Muscle layer of colon (tissue), 2 donors: ENCODE measurements around the gene HHIP.

Experiments
- H3K27ac ChIP-seq: one replicate; pipeline ENCODE4 v1.7.0; 2013; ENCODE audit warnings: low read depth, mild to moderate bottlenecking, low read length, moderate library complexity
- H3K27me3 ChIP-seq, 2 donors: one replicate each; pipeline ENCODE4 v1.7.0; 2013; ENCODE audit warnings: low read length in 2 of 2, mild to moderate bottlenecking in 2 of 2; ENCODE audit not compliant: insufficient read depth in 2 of 2, control insufficient read depth in 1 of 2
- H3K36me3 ChIP-seq: one replicate; pipeline ENCODE4 v1.7.0; 2013; ENCODE audit warnings: mild to moderate bottlenecking, low read length; ENCODE audit not compliant: insufficient read depth
- H3K4me1 ChIP-seq: one replicate; pipeline ENCODE4 v1.7.0; 2013; ENCODE audit warnings: mild to moderate bottlenecking, low read length; ENCODE audit not compliant: insufficient read depth
- H3K4me3 ChIP-seq, 2 donors: one replicate each; pipeline ENCODE4 v1.7.0; 2013; ENCODE audit warnings: low read length in 2 of 2, low read depth in 1 of 2, mild to moderate bottlenecking in 1 of 2, moderate library complexity in 1 of 2
- H3K9ac ChIP-seq: one replicate; pipeline ENCODE4 v1.7.0; 2013; ENCODE audit warnings: low read length
- H3K9me3 ChIP-seq: one replicate; pipeline ENCODE4 v1.7.0; 2013; ENCODE audit warnings: mild to moderate bottlenecking, low read length
- donor health status: abdominal sarcoma.
- donor health status: Adenocarcinoma of cecum.

The HHIP gene

DNA sequence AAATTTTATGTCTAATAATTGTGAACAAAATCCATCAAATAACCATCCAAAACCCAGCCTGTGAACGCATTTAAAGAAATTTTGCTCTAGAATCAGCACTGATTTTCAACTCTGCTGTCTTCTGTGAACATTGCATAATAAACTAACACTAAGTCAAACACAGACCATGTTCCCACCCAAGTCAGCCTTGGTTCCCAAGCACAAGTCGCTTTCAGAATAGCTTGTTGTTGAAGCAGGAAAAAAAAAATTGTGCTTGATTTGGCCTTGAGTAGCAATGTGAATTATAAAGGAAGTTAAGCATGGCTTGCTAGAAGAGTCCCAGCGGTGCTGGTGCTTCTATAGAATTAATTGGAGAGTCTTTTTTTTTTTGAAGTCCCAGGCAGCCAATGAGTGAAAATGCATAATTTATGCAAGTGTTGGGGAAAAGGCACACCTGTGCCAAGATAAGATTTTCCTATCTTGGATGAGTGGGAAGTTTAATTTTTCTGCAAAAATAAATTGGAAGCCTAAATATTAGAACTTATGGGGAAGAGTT is 42.1 kb downstream of the HHIP start:
- Histone ChIP-seq H3K9ac (no peak overlapping the region), H3K36me3 (no peaks in the 10 kb centered on the region), H3K9me3 (no peaks in the 10 kb centered on the region)

DNA sequence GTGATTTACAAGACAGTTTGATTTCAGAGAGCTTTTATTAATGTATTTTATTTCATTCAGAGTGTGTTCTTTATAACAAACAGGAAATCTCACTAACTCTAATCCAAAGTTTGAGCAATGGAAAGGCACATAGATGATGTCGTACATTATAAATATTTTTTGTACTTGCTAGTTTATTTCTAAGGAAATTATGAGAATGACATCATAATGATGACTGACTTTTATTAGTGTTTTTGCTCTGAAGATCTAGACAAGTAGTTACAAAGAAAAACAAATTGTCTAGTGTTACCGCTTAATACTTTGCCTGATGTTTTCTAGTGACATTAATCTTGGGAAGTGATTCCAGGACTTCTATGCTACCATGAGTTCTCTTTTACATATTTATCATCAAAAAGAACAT is 43.2 kb downstream of the HHIP start:
- Histone ChIP-seq H3K9ac (no peak overlapping the region), H3K27ac (no peak overlapping the region), H3K4me3 (no peak overlapping the region), H3K36me3 (no peaks in the 10 kb centered on the region), H3K4me1 (no peaks in the 10 kb centered on the region), H3K27me3 (no peaks in the 10 kb centered on the region), H3K9me3 (no peaks in the 10 kb centered on the region)

More for the DNA sequence above, 42.1 kb downstream of the HHIP start:
- no peak overlapping the region for H3K4me3 ChIP-seq
- H3K27me3 ChIP-seq = no peaks in the 10 kb centered on the region
- H3K27ac ChIP-seq = no peak overlapping the region
- no peaks in the 10 kb centered on the region for H3K4me1 ChIP-seq

DNA sequence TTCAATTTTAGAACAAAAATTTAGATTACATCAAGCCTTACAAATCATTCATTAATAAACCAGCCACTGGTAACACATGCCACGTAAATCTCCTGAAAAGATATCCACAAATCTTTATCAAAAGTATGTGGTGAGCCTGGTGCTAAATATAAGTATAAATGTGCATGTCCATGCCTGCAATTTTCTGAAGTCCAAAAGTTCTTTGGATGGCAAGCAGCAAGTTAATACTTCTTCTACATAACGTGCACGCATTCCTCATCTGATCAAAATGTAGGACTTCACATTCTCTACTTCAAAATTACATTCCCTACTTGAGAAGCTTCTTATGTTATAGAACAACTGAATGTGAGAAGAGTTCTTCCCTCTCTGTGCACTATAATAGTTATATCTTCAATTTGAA is 49.8 kb downstream of the HHIP start:
- Histone ChIP-seq H3K4me1 (no peaks in the 10 kb centered on the region), H3K36me3 (no peaks in the 10 kb centered on the region), H3K27me3 (no peaks in the 10 kb centered on the region), H3K4me3 (no peak overlapping the region), H3K9me3 (no peaks in the 10 kb centered on the region), H3K9ac (no peak overlapping the region), H3K27ac (no peak overlapping the region)

DNA sequence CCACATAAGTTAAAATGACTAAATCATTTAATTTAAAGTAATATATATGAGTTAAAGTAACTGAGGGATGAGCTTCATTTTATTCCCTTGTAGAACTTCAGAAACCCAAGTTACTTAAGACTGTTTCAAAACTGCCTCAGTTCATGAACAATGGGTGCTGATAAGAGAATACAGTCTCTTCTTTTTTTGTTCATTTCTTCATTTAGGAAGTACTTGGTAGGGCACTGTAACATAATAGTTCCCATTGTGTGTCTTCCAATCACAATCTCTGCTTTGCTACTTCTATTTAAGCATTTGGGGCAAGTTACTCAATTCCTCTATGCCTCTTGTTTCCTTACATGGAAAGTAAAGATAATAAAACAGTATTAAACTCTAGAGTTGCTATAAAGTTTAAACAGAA is 50.4 kb downstream of the HHIP start:
- Histone ChIP-seq H3K9me3 (no peaks in the 10 kb centered on the region), H3K4me1 (no peaks in the 10 kb centered on the region), H3K4me3 (no peak overlapping the region), H3K27ac (no peak overlapping the region), H3K36me3 (no peaks in the 10 kb centered on the region), H3K27me3 (no peaks in the 10 kb centered on the region), H3K9ac (no peak overlapping the region)

DNA sequence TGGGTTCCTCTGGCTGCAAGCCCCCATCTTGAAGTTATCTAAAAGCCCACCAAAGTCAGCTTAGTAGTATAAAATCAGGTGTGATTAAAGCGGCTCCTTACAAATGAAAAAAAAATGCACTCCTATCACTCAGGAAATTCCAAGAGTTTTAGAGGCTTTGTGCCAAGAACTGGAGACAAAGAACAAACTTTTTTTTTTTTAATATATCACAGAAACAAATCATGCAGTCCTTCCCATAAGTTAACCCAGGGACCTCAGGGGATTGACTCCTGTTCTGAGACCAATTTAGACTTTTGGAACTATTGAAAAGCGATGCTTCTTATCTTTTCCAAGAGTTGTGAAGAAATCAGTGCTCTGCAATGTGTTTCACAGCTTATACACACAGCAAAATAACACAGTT is 53.6 kb downstream of the HHIP start:
- H3K27ac ChIP-seq = no peak overlapping the region
- no peaks in the 10 kb centered on the region for H3K27me3 ChIP-seq
- H3K9me3 ChIP-seq = no peaks in the 10 kb centered on the region
- no peaks in the 10 kb centered on the region for H3K4me1 ChIP-seq
- no peaks in the 10 kb centered on the region for H3K36me3 ChIP-seq
- no peak overlapping the region for H3K4me3 ChIP-seq
- no peak overlapping the region for H3K9ac ChIP-seq

DNA sequence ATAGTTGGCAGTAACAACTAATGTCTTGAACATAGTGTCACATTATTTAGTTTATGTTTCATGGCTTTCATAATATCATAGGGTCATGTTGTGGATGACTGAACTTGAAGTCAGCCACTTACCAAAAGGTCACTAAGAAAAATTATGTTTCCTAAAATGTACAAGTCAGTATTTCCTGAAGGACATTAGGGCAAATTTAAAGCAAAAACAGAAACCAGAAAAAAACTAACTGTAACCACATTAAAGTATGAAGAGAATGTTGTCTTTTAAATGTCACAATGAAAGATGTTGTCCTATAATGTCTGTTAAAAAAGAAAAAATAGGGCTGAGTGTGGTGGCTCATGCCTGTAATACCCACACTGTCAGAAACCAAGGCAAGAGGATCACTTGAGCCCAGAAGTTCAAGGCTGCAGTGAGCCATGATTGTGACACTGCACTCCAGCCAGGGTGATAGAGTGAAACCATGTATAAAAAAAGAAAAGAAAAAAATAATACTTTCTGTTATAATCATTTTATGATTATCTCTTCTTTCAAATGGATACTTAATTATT is 55.8 kb downstream of the HHIP start:
- Histone ChIP-seq H3K9ac (no peak overlapping the region), H3K36me3 (no peaks in the 10 kb centered on the region), H3K4me1 (no peaks in the 10 kb centered on the region), H3K9me3 (no peaks in the 10 kb centered on the region), H3K27ac (no peak overlapping the region), H3K4me3 (no peak overlapping the region), H3K27me3 (no peaks in the 10 kb centered on the region)

DNA sequence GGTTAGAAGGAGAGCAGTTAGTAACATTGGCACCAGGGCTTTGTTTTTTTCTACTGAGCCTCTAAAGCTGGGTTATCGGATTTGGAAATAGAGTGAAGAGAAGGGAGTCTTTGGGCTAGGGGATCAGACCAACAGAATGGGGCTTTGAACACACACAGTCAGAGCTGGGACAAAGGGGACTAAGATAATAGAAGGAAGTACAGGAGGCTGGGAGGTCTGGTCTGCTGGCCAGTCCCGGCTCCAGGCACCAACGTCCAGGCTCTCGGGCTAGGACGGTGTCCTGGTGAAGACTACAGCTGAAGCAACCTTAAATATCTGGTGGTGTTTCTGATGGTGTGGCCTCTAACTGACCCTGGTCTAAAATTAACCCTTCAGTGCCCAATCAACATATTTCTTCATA is 57.5 kb downstream of the HHIP start:
- H3K9me3 ChIP-seq = no peaks in the 10 kb centered on the region
- H3K9ac ChIP-seq = no peak overlapping the region
- H3K4me3 ChIP-seq = no peak overlapping the region
- H3K4me1 ChIP-seq = no peaks in the 10 kb centered on the region
- no peaks in the 10 kb centered on the region for H3K27me3 ChIP-seq
- H3K27ac ChIP-seq = no peak overlapping the region
- H3K36me3 ChIP-seq = no peaks in the 10 kb centered on the region

DNA sequence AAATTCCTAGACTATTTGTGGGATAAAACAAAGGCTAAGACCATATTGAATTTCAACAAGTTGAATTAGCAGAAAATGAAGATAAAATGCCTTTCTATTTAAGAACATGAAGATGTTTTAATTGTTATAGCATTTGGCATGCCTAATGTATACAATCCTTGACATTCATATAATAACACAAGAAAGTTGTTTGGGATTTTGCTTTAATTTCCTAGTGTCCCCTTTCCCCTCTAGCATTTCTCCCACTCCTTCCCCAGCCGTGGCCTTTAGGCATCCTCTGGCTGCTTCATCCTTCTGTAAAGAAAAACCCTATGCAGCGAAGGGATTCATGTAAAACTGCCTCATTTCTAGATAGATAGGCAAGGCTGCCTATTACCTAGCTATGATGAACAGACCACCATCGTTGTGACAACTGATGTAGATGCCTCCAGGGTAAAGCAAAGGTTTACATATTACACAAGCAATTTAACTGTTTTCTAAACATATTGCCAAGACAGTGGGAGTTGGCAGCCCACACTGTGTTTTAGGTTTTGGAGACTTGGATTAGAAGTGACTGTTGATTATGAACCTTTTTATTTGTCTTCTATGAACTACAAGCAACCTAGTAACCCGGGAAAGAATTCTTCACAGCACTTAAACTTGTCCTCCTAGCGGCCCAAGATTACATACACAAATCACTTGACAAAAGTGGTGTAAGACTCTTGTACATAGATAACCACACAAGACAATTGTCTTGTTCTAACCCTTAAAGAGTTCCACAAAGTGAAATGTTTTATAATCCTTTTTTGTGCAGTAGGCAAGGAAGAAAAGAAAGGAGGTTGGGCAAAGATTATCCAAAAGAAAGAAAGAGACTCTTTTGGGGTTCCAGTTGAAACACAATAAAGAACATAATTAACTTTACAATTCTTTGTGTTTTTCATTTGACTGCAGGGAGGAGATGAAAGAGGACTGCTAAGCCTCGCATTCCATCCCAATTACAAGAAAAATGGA is 59.9 kb downstream of the HHIP start:
- Histone ChIP-seq H3K27ac (no peak overlapping the region), H3K36me3 (no peaks in the 10 kb centered on the region), H3K9me3 (no peaks in the 10 kb centered on the region), H3K9ac (no peak overlapping the region), H3K27me3 (no peaks in the 10 kb centered on the region), H3K4me3 (no peak overlapping the region), H3K4me1 (no peaks in the 10 kb centered on the region)

DNA sequence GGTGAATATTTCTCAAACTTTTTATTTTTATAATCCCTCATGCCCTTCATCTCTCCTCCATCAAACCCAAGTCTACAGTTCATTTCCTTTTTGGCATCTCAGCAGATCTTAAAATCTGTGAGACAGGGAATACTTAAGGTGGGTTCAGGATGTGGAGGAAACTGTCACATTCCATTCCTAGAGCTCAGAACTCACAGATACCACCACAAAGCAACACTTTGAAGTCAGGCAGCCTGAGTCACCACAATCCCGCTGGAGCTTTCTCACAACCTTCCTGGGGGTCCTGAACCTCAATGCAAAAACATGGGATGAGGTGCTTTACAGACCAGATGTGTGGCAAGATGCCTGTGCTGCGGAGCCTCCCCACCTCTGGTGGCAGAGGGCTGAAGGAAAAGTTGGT is 63.2 kb downstream of the HHIP start:
- Histone ChIP-seq H3K9me3 (no peaks in the 10 kb centered on the region), H3K4me3 (no peak overlapping the region), H3K27me3 (no peaks in the 10 kb centered on the region), H3K9ac (no peak overlapping the region), H3K27ac (no peak overlapping the region), H3K36me3 (no peaks in the 10 kb centered on the region), H3K4me1 (no peaks in the 10 kb centered on the region)

DNA sequence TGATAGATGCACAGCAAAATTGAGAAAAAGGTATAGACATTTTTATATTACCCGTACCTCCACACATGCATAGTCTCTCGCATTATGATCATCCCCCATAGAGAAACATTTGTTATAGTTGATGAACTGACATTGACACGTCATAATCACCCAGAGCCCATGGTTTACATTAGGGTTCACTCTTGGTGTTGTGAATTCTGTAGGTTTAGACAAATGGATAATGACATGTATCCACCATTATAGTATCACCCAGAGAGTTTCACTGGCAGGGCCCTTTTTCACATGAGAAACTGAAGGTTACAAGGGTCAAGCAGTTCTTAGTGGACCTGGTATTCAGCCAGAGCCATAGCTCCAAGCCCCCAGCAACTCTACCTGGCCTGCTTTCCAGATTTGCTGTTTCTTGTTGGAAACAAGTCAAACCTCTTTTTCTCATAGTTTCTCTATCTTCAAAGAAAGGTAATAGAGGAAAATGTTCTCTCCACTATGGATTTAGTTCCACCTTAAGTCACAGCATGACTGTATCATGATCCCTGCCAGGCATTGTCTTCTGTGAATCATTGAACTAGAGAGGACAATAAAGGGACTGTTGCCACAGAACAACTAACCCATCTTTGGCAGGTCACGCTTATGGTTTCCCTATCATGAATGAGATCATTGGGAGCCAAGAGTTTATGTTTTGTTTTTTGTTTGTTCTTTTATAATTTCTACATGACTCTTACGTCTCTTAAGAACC is 64.0 kb downstream of the HHIP start:
- no peaks in the 10 kb centered on the region for H3K36me3 ChIP-seq
- no peaks in the 10 kb centered on the region for H3K9me3 ChIP-seq
- no peak overlapping the region for H3K9ac ChIP-seq
- no peak overlapping the region for H3K27ac ChIP-seq
- H3K4me1 ChIP-seq = no peaks in the 10 kb centered on the region
- H3K27me3 ChIP-seq = no peaks in the 10 kb centered on the region
- H3K4me3 ChIP-seq = no peak overlapping the region

DNA sequence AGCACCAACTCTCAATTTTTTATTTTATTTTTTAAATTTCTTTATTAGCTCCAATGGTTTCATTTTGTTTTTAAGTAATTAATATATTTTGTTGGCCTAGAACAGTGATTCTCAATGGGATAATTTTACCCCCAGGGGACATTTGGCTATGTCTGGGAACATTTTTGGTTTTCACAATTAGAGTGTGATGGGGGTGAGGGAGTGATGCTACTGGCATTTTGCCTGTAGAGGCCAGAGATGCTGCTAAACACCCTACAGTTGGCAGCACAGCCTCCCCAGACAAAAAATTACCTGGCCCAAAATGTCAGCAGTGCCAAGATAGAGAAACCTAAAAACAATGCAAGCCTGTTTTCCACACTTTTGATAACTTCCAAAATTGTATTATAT is 64.6 kb downstream of the HHIP start:
- Histone ChIP-seq H3K36me3 (no peaks in the 10 kb centered on the region), H3K4me1 (no peaks in the 10 kb centered on the region), H3K9me3 (no peaks in the 10 kb centered on the region), H3K9ac (no peak overlapping the region), H3K27me3 (no peaks in the 10 kb centered on the region), H3K27ac (no peak overlapping the region), H3K4me3 (no peak overlapping the region)
